ENCODE results near the gene XCL2.
"Not testable (repeated sequence)": the region's sequence is repeated elsewhere in the genome, so short reads cannot be mapped to it uniquely, and the experiment has no call there.

The XCL2 gene

DNA sequence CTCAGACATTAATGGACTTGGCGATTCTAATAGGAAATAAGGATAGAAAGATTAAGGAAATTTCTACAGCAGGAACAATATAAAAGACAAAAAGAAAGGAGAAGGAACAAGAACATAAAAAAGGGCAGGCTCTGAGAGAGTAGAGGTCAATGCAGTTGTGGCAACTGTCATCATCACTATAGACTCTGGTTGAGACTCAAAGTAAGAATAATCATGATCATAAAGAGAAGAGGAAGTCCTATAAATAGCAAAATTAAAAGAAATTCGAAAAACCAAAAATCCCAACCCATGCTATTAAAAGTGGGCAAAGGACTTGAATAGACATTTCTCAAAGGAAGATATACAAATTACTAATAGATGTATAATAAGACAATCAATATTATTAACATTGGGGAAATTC, 18.2 kb upstream of the XCL2 start:
- in situ Hi-C loops (cut with MboI; ENCODE audit: low sequenced_read_pairs), result loop anchor here (10.0 kb wide), 1 partner anchor 117 kb away; no protein-coding TSS in a partner anchor

DNA sequence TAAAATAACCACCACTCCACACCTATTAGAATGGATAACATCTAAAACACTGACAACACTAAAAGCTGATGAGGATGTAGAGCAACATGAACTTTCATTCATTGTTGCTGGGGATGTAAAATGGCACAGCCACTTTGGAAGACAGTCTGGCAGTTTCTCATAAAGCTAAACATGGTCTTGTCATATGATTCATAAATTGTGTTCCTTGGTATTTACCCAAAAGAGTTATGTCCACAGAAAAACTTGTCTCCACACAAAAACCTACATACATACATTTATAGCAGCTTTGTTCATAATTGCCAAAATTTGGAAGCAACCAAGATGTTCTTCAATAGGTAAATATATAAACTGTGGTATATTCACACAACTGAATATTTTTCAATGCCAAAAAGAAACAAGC, 16.6 kb upstream of the XCL2 start:
- in situ Hi-C loops (cut with MboI; ENCODE audit: low sequenced_read_pairs), result loop anchor here (10.0 kb wide), 1 partner anchor 116 kb away; no protein-coding TSS in a partner anchor

DNA sequence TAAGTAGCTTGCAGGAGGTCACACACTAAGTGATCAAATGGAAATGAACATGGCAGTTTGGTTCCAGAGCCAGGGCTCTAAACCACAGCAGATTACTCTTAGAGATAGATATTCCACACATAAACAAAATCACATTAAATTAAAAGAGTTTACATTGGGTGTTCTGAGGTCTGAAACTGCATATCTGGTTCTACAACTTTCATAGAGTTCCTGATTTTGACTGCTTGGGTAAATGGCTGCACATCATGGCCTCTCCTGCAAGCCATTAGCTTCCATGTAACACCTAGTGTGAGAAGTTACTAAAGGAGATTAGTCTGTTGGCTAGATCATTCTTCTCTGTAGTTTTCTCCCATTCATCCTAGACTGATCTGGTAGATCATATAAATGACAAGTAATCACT, 12.8 kb upstream of the XCL2 start:
- in situ Hi-C loops (cut with MboI; ENCODE audit: low sequenced_read_pairs), result no loop called here

DNA sequence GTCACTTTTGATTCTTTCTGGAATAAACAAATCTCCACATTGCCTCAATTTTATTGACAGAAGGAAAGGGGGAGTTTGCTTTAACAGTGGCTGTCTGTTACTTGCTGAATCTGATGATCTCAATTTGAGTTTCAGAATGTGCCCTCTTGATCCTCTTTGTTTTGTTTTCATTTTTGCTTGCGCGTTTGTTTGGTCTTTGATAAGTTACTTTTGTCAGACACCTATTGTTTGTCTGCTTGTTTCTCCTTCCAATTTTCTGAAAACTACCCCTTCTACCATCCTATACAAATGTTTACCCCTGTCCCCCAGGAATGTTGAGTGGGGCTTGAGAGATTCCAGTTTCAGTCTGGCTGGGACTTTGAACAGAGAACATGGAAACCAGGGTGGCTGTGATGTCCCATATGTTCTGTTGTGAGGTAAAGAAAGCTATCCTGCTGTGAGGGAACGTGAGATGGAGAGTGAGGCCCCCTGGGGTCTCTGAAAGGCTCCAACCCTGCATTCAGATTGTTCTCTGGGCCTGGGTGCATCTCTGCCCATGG, 11.8 kb upstream of the XCL2 start:
- in situ Hi-C loops (cut with MboI; ENCODE audit: low sequenced_read_pairs), result no loop called here

GRCh38 chr1:168554603-168555483, 11.0 kb upstream of the XCL2 start:
- in situ Hi-C loops (cut with MboI; ENCODE audit: low sequenced_read_pairs), result no loop called here

- in situ Hi-C loops (cut with MboI; ENCODE audit: low sequenced_read_pairs), result no loop called here
Measured at GRCh38 chr1:168553680-168554553, 10.1 kb upstream of the XCL2 start.

DNA sequence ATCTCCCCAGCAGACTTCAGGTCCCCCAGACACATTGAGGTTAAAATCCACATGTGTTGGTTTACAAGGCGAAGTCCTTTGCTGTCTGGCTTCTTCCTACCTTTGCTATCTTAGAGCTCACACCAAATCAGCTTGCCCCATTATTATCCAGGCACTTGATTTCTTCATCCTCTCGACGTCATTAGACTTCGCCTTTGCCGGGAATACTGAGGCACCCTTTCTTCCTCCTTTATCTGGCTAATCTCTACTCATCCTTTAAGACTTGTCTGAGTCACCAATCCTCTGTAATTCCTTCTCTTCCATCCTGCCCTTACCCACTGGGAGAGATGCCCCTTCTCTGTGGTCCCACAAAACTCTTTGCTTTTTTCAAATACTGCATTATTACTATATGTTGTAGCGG, 9.2 kb upstream of the XCL2 start:
- in situ Hi-C loops (cut with MboI; ENCODE audit: low sequenced_read_pairs), result no loop called here

DNA sequence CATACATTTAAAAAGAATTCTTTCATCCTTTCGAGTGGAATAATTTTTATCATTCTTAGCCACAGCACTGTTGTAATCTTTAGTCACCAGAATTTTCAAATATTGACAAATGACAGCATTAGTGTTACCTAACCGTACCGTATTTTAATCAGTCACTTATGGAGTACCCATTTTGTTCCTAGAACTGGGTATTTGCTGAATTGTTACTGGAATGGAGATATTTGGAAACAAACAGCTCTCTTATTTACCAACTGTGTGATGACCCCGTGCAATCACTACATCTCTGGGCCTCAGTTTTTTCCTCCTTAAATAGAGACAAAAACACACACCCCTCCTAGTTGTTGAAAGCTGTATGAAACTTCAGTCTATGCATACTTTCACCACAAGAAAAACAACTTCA, 7.9 kb upstream of the XCL2 start:
- in situ Hi-C loops (cut with MboI; ENCODE audit: low sequenced_read_pairs), result no loop called here

- in situ Hi-C loops (cut with MboI; ENCODE audit: low sequenced_read_pairs), result no loop called here
Measured at GRCh38 chr1:168550971-168551370, 7.2 kb upstream of the XCL2 start.

- in situ Hi-C loops (cut with MboI; ENCODE audit: low sequenced_read_pairs), result not testable (repeated sequence)
Measured at GRCh38 chr1:168546553-168546895, 2.7 kb upstream of the XCL2 start.

DNA sequence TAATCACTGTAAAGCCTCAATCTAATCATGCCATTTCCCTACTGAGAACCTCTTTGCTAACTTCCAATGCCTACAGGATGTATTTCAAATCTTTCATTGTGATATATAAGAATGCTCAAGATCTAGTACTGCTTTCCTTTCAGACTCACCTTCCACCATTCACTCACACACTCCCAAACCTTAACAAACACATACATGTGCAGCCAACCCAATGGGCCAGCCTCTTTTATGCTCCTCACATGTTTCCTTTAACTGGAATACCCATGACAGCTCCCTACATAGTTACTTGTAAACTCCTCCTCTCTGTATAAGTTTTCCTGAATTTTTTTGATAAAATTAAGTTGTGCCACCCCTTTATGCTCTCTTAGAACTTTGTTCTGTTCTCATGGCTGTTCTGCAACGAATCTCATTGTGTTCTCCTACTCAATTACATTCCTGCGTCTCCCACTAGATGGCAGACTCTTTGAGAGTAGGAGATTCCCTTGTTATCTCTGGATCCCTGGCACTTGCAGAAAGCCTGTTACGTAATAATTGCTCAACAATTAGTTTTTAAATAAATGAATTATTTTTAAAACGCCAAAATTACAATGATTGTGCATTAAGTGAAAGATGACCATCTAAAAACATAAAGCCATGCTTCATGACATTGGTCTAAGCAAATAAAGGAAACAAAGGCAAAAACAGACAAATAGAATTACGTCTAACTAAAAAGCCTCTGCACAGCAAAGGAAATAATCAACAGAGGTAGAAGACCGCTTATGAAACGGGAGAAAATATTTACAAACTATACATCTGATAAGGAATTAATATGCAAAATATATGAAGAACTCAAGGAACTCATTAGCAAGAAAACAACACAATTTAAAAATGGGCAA, 2.1 kb upstream of the XCL2 start:
- in situ Hi-C loops (cut with MboI; ENCODE audit: low sequenced_read_pairs), result not testable (repeated sequence)

GRCh38 chr1:168542978-168543377, 819 bp downstream of the XCL2 start:
- in situ Hi-C loops (cut with MboI; ENCODE audit: low sequenced_read_pairs), result not testable (repeated sequence)

- in situ Hi-C loops (cut with MboI; ENCODE audit: low sequenced_read_pairs), result not testable (repeated sequence)
Measured at GRCh38 chr1:168540798-168541197, 3.0 kb downstream of the XCL2 start.

DNA sequence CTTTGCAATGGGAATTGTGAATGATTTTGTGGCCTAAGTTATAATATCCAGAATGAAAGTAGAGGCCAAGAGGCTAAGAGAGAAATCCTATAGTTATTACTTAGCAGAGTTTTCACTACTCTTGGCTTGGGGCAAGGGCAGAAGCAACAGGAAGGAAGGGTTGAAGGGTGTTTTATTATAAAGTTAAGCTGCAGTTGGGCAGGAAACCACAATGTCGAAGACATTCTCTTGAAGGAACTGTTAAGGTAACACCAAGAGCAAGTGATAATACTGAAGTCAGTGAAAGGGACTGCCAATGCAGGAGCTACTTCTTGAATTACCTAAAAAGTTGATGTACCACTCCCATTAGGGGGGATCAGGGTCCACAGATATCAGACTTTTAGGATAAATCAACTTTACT, 8.3 kb downstream of the XCL2 start:
- in situ Hi-C loops (cut with MboI; ENCODE audit: low sequenced_read_pairs), result no loop called here

DNA sequence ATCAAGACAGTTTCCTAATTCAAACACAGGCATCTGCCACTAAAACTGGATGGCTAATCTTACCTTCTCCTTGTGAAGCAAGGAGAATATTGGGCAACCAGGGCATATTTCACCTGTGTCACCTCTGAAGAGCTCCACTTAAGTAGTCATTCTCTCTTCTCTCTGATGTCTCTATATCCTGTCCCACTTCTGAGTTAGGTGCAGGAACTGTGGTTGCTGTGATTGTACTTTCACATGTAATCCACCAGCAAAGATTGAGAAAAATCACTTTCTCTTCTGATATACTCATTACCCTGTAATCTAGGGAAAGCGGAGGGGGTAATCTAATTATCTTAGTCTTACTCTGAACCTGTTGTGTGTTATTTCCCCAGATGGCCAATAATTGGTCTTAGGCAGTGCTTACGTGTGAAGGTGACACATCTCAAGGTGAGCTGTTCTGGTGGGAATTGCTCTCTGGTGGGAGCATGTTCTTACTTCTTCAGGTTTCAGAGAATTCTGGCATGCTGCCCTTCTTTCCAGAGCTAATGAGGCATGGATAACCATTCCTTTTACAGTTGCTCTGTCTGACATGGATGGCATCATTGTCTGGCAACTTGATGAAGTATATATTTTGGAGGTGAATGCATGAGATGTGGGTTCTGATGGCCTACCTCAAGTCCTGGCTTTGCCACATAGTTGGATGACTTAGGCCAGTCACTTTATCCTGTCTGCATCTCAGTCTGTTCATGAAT, 12.0 kb downstream of the XCL2 start:
- in situ Hi-C loops (cut with MboI; ENCODE audit: low sequenced_read_pairs), result no loop called here

DNA sequence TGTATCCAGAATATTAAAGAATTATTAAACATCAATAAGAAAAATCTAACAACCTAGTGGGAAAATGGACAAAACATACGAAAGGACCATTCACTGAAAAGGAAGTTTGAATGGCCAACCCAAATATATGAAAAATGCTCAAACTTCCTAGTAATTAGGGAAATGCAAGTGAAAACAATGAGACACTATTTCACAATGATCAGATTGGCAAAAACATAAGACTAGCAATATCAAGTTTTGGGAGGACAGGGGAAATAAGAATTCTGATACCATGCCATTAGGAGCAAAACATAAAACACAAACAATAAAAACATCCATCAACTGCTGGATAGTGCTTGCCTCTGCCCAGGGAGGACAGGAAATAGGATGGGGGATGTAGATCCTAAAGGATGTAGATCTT, 14.3 kb downstream of the XCL2 start:
- in situ Hi-C loops (cut with MboI; ENCODE audit: low sequenced_read_pairs), result no loop called here

DNA sequence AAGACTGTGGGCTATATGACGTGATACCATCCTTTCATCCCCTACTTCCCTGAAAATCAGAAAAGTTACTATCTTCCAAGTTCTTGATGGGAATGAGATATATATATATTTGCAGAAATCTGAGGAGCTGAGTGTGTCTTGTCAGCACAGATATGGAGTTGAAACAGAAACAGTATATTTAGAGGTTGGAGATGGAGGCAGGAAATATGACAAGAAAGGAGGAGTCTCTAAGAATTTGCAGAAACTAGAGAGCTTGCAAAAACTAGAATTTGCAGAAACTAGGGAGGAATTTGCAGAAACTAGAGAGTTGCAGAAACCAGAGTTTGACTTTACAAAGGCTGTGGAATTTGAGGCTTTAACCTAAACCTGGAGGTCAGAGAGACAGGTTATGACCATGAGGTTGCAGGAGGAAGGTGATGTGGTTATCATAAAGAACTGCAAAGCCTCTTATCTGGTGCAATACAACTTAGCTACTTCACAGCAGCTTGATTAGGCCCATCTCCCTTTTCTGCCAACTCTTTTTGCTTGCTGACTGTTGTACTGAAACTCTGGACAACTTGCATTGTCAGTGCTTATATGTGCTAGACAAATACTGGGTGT, 22.3 kb downstream of the XCL2 start:
- in situ Hi-C loops (cut with MboI; ENCODE audit: low sequenced_read_pairs), result no loop called here

- in situ Hi-C loops (cut with MboI; ENCODE audit: low sequenced_read_pairs), result no loop called here
Measured at GRCh38 chr1:168520832-168521231, 23.0 kb downstream of the XCL2 start.

DNA sequence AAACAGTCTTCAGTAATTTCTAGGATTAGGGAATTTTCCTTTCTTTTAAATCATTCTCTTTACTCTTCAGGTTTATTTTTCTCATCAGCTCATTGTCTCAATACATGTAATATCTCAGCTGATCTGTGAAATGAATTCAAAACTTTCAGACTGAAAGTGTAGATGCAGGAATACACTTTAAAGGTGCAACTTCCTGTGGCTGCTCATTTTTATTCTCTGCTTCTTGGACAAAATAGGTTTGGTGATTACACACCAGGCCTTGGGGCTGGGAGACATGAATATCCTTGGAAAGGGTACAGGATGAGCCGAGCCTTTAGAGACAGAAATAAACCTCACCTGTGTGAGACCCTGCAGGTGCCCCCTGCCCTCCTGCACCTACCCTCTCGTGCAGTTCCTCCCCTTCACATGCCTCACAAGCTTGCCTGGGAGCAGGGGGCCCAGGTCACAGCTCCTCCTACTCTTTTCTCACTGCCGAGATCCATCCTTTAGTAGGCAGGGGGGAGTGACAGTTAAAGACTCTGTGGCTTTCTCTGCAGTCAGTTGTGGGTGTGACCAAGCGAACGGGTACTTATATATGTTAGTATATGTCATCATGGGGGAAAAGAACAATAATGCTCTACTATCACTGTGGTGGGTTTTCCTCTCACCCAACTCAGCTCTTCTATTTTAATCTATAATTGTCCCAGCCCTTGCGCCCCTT, 23.6 kb downstream of the XCL2 start:
- in situ Hi-C loops (cut with MboI; ENCODE audit: low sequenced_read_pairs), result no loop called here

All from HL-60/S4 (cell line).